ENCODE measurements around the gene ACAP3.

- TF ChIP-seq CTCF (IDR thresholded peaks at IDR 0.05), result no peak
- TF ChIP-seq EP300 (IDR thresholded peaks at IDR 0.05), result no peak
- TF ChIP-seq POLR2A (IDR thresholded peaks at IDR 0.05), result no peak
Observed at GRCh38 chr1:1356796-1357401, 49.2 kb upstream of the ACAP3 start.

Measured in sigmoid colon (tissue), 4 donors.